Stimulated activated CD4-positive, alpha-beta T cell treated with anti-CD3 and anti-CD28 coated beads, Interleukin-1b, Interleukin-23, amount 100 ng/mL, for 24 hours (primary cell): ENCODE measurements around the gene GTSF1L.

Experiments
- DNase-seq, 4 experiments: peaks; one replicate each; pipeline ENCODE4 v3.0.0-alpha.2; 2020; ENCODE audit warnings: low read depth in 4 of 4, low spot score in 1 of 4

GTSF1L gene

DNA sequence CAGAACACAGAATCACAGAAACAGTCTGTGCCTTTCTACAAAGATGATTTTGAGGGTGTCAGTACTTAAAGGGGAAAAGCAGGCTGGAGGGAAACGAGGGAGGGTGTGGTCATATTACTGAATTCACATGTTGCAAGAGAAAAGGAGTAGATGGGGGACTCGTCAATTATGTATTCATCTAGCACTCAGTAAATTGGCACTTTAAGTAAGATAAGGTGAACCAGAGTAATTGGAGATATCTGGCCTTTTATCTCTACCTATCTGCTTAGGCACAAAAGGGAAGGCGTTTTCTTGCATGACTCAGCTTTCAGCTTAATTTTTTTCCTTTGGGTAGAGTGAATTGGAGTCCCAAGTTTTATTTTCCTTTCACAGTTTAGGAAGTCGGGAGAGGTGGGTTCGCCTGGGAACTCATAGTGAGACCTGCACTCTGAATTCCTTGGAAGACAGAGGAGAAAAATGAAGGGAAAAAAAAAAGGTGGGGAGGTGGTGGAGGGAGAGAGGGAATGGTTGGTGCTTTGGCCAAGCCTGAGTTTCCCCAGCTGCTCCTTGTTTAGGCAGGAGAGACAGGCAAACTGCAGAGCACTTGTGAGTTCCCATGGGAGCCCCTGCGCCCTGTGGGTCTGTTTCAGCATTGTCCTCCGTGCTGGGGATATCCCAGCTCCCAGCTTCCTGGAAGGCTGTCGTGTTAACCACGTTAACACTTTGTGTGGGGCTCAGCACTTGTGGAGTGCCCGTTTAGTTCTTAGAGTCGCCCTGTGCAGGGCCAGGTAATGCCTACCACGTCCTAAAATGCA, 19.7 kb upstream of the GTSF1L start:
- no peak for DNase-seq

DNA sequence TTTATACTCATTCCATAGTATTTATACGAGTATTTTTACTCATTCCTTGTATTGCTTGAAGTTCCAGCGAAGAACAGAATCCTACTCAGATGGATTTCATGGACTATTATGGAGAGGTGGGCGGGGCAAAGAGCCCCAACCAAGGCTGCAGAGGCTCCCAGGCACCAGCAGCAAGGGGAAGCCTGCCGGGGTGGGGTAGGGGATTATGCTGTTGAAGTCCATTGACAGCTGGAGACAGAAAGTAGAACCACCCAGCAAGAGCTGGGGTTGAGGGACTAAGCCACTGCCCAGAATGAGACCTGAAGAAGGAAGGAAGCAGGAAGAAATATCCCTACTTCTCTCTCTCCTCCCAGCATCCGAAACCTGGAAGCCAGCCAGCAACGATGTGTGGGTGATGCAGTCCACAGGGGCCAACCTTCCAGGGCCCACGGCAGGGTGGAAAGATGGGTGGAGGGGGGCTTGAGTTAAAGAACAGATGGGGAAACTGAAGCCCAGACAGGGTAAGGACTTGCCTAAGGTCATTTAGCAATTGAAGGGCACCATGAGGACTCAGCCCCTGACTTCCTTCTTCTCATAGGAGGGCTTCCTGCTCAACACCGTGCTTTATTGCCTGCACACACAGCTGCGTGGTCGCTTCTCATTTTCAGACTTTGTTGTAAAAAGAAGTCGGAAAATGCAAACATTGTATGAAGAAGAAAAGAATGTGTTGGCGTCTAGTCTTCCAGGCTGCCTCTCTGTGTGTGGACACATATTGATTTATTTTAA, 18.3 kb upstream of the GTSF1L start:
- no peak for DNase-seq

DNA sequence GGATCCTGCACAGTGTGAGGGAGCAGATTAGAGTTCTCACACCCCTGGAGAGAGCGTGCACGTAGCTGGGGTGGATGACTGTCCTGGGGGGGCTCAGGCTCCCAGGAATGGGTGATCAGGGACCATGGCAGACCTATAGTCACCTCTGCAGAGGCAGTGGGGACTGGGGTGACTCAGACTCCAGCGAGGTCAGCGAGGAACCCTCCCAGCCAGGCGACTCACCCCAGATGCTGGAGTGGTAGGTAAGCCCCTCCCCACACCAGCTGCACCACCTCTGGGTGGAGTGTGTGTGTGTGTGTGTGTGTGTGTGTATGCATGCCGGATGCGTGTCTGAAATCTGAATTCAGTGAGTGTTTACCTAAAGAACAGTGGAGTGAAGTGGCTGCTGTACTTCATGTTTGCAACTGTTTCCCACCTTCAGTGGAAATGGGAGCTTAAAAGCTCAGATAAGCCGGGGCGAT, 17.4 kb upstream of the GTSF1L start:
- no peak for DNase-seq

DNA sequence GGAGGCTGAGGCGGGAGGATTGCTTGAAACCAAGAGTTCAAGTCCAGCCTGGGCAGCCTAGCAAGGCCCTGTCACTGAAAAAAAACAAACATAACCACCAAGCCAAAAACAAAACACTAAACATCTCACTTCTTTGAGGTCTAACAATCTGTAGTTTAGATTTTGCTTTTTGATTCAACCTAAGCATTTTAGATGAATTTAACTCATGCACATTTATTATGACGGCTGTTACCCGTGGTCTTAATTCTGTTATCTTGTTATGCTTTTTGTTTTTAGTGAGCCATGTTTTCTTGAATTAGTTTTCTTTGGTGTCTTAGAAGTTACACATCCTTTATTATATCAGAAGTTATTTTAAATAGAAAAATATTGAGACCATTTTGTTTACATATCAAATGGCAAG, 13.8 kb upstream of the GTSF1L start:
- no peak for DNase-seq

DNA sequence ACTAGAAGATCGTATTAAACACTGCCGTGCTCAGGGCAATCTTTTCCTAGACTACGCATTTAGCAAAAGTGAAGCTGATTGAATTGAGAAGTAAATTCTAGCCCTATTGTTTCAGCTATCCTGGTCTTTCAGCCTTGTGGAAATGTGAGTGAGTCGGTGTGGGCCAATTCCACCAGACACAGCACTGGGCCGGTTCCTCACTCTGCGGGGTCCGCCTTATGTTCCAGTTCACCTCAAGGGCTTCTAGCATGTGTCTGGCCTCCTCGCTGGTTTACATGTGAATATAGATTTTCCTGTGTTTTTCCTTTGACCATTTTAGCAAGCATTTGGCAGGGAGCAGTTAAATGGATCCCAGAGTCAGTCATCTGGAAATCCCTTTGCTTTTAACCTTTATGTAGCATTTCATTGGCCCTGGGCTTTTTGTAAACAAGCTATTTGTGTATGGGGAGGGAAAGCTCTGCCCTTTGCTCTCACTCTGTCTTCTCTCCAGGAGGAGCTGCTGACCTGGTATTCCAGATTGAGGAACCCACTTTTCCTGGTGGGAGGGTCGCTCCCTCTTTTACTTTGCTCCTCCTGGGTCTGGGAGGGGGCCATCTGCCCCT, 12.4 kb upstream of the GTSF1L start:
- no peak for DNase-seq

DNA sequence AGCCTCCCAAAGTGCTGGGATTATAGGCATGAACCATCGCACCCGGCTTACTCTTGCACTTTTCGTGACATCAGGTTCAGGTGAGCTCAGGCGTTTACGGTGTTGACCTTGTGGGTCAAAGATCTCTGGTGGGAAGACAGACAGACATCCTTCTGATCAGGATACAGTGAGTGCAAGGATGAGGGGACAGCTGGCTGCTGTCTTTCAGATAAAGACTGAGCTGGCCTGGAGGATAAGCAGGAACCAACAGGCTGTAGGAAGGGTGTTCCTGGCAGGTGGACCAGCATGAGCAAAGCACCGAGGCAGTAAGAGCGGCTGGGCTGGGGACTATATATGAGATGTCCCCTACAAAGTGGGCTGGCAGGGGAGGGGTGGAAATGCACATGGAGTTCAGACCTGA, 11.1 kb upstream of the GTSF1L start:
- no peak for DNase-seq

DNA sequence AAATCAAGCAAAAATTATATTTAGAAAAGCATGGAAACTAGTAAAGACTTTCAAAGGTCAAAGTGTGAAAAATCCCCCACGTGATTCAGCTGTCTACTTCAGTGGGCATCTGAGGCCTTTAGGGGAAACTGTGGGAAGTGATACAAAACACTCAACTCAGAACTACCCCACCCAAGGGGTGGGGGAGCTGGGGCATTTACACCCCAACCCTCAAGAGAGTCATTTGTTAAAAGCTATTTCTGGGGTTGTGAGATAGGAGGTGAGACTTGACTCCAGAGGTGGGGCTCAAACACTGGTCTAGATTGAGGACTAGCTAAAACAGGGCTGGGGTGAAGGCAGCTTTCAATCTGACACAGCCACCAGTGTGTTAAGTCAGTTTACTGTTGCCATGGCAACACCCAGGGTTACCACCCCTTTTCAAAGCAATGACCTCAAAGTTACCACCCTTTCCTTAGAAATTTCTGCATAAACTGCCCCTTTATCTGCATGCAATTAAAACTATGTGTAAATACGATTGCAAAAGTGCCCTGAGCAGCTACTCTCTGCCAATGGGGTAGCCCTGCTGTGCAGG, 9.9 kb upstream of the GTSF1L start:
- no peak for DNase-seq

DNA sequence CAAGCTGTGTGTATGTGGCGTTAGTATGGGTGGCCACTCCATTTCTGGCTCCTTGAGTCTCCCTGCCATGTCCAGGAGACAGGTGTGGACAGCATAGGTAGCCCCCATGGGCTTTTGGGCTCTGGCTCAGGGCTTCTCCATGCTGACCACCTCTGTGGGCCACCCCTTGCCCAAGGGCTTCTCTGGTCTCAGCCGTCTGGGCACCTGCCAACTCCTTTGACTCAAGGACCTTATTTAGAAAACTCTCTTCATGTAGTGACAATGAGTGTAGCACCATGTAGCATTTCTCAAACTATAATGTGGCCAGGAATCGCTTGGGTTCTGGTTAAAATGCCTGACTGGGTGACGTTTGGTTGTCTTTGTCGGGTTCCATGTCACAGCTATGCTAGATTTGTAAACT, 5.1 kb upstream of the GTSF1L start:
- no peak for DNase-seq

DNA sequence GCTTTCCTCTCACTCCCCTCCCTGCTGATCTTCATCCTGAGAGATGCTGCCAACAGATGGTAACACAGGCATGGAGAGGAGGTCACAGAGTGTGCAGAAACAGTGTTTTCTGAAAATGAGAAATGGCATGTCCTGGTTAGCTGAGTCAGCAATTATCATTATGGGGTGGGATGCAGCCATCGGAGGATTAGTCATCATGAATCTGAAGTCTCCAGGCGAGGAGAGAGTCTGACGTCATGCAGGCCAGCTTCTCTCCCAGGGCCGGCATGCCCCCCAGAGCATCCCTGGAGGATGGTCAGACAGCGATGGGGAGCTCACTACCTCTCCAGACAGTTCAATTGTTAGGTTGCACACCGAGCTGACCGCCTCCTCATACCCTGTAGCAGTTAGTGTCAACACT, 4.7 kb upstream of the GTSF1L start:
- no peak for DNase-seq

DNA sequence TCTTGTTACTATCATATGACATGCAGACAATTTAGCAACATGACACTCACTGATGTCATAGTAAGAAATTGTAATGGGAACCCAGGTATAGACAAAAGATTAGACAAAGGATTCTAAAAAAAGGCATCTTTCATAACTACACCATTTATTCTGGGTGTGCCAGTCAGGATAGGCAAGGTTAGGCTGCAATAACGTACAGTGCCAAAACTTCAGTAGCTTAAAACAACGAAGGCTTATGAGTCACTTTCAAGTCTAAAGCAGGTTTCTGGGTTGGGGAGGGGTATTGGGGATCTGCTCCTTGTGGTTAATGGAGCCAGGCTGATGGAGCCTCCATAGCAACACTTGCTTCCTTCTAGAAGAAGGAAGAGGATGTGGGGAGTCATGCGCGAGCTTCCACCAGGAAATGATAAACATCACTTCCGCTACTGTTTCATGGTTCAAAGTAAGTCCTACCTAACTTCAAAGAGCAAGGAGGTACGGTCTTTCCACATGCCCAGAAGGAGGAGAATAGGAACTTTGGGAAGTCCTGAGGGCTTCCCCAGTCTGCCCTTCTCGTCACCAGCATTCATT, 2.0 kb upstream of the GTSF1L start:
- no peak for DNase-seq

DNA sequence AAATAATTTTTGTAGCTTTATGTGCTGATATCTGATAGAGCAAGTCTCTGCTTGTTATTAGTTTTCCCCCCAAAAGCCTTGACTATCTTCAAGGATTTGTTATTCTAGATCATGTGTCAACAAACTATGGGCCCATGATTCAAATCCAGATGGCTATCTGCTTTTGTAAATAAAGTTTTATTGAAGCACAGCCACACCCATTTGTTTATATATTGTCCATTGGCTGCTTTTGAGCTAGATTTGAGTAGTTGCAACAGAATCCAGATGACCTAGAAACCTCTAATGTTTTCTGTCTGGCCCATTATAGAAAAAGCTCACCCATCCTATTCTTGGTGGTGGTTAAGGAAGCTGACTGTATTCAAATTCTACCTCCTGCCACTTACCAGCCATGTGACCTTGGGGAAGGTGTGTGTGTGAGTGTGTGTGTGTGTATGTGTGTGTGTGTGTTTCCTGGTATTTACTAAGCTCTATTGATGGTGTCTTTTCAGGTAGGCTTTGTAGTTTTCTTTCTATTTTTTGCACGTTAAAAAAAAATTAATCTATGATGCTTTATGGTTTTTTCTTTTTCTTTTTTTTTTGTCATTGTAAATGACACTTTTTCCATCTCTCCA, 1.3 kb upstream of the GTSF1L start:
- DNase-seq: no peak

DNA sequence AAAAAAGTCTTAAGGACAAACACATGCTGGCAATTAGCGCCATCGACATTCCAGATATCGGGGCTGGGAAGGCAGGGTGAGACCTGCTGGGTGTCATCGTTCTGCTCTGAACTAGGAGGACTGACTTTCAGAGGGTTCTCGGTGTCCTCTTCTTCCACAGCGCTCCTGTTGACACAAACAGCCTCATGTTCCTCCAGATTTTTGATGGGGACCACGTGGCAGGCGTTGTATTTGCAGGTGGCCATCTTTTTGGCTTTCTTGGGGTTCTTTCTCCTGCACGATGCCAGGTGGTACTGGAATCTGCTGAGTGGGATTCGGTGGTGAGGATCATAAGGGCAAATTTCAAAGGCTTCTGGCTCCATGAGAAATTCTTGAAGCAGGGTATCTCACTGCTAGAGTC, 469 bp downstream of the GTSF1L start:
- no peak for DNase-seq

DNA sequence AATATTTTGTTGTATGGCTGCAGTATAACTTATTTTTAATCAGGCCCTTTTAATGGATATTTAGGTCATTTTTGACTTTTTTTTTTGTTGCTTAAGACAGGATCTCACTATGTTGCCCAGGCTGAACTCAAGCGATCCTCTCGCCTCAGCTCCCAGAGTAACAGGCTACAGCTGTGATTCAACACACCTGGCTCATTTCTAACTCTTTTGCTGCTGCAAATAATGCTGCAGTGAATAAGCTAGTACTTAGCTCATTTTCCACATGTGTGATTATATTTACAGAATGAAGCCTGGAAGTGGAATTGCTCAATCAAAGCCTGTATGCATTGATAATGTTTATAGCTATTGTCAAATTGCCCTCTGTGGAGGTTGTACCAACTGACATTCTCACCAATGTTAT, 1.1 kb downstream of the GTSF1L start:
- no peak for DNase-seq

DNA sequence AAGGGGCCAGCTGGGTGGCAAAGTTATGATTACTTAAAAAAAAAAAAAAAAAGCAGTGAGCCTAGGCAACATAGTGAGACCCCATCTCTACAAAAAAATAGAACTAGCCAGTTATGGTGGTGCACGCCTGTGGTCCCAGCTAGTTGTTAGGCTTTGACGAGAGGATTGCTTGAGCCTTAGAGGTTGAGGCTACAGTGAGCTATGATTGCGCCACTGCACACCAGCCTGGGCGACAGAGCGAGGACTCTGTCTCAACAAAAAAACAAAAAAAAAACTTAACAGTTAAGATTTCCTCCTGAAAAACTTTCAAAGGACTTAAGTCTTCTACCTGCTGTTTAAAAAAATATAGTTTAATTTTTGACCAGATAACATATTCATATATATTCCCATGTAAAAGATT, 2.4 kb downstream of the GTSF1L start:
- DNase-seq: no peak

DNA sequence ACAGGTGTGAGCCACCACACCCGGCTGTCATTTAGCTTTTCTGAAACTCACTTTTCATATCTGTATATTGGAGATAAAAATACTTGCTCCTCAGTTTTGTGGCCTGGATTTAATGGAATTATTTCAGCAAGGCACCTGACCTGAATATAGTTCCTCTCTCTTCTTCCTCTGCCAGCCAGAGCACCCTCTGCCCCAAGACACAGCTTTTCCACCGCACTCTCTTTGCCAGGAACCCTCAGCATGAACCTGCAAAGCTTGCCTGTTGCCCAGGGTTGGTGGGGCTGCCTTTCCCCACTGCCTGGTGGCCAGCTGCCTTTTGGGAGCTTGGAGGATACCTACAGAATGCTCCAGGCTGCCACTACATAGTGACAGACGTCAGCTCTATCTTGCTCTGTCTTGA, 3.1 kb downstream of the GTSF1L start:
- no peak for DNase-seq

DNA sequence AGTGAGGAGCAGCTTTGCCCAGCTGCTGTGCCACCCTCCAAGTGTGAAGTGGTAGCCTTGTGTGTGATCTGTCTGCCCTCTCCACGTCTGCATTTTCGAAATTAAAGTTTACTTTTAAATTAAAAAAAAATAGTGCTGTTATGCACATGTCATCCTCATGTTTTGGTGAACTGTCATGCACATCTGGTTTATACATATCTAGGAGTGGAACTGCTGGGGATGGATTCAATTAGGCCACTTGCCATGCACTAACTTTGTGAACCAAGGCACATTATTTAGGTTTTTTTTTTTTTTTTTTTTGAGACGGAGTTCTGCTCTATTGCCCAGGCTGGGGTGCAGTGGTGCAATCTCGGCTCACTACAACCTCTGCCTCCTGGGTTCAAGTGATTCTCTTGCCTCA, 3.6 kb downstream of the GTSF1L start:
- DNase-seq: no peak

DNA sequence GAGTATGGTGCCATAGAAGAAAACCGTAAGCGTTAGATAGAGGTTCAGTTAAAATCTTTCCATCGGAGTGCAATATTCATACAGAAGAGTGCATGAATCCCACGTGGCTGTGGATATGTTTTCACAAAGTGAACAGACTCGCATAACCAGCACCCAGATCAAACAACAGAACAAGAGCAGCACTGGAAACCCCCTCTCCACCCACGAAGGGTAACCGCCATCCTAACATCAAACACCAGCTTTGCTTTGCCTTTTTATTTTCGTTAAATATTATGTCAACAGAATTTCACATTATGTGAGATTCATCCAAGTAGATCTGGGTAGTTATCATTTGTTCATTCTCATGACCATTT, 4.7 kb downstream of the GTSF1L start:
- peak in 3 of 4 experiments; percentile 16 to 31 (median 19) for DNase-seq

DNA sequence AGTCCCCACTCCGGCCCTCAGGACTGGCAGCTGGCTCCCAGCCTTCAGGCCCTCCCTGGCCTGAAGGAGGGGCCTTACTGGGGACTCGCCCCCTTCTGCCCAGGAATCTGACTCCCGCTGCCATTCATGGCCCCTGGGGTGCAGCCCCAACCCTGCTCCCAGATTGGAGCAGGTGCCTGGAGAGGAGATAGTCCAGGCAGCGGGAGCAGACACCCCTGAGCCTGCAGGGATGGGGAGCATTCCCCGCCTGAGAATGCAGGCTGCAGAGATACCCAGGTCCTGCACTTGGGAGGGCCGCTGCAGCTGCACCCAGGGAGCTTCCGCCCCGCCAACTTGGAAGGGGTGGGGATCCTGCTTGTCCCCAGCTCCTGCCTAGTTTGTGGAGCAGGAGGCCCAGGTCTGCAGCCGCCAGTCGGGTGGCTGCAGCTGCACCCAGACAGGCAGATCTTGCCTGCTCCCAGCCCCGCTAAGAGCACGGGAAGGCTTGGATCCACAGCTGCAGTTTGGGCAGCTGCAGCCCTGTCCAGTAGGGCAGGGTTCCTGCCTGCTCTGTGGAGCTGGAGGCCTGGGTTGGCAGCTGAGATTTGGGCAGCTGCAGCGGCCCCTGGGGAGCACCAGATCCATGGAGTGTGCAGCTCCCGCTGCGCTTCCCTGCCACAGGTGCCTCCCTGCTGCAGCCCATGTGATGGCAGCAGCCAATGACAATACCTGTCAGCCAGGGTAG, 5.2 kb downstream of the GTSF1L start:
- no peak for DNase-seq

DNA sequence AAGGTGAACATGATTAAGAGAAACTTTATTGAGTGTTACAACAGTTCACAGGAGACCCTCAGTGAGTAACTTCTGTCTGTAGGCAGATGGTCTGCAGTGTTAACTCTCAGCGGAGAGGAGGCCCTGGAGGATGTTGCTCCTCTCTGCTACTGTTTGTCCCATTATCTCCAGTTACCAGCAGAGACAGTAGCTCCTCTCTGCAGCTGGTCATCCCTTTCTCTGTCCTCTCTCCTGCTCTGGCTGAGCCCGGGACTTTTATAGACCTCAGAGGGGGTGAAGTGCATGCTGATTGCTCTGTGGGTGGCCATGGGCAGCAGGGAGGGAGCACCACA, 5.7 kb downstream of the GTSF1L start:
- DNase-seq: no peak

DNA sequence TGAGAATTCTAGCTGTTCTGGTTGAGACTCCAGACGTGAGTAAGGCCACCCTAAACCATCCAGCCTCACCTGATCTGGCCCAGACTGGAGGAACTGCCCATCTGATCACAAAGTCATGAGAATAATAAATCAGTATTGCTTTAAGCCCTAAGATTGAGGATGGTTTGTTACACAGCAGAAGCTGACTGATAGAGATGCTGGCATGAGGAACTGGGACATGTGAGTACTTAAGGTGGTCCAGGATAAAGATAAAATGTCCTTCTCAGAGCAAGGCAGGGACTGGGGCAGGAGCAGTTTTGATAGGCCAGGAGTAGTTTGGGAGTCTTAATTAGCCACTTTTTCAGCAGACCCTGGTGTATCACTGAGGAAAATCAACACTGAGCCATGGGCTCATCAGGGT, 6.8 kb downstream of the GTSF1L start:
- no peak for DNase-seq

DNA sequence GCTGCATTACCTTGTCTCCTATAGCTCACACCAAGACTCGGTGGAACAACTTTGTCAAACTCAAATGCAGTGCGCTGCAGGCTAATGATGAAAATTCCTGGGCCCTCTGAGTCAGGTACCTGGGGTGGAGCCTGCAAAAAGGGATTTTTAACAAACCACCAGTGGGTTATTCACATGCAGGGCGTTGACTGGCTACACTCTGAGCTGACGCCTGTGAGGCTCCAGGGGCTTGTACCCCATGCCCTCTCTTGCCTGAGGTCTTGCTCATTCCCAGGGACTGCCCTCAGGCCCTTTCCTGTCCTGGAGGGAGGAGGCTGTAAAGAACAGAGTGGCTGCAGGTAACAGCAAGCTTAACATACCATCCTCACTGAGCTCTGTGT, 9.2 kb downstream of the GTSF1L start:
- DNase-seq: no peak
